GM12891 (cell line): ENCODE results near the gene LHFPL2.

Experiments
- POLR2A ChIP-seq: IDR thresholded peaks from 2 replicates; pipeline ENCODE4 v1.6.1; 2011; ENCODE audit warnings: low read depth, low read length, control low read depth
- POLR2AphosphoS5 ChIP-seq: IDR thresholded peaks from 2 replicates; pipeline ENCODE4 v1.6.1; 2011; ENCODE audit warnings: low read depth, low read length, control low read depth
- POU2F2 ChIP-seq: IDR thresholded peaks from 2 replicates; pipeline ENCODE4 v1.6.1; 2011; ENCODE audit warnings: low read depth, mild to moderate bottlenecking, control low read depth, low read length, moderate library complexity
- SPI1 ChIP-seq: IDR thresholded peaks from 2 replicates; pipeline ENCODE4 v1.6.1; 2011; ENCODE audit warnings: low read depth, low read length, control low read depth
- TAF1 ChIP-seq: IDR thresholded peaks from 2 replicates; pipeline ENCODE4 v1.6.1; 2011; ENCODE audit warnings: low read depth, low read length, control low read depth

GRCh38 chr5:78562001-78562400 is 86.6 kb downstream of the LHFPL2 start:
- TF ChIP-seq POLR2A (no peak), TAF1 (no peak), POLR2AphosphoS5 (no peak), SPI1 (no peak), POU2F2 (no peak)
